Caco-2 (cell line): Measurements from ENCODE around the gene ZDHHC17. TPM values are rescaled to one million over a fixed set of nuclear protein-coding genes. Genes with fewer than 3 reads are reported as not detected.

Experiments used
- BruUV-seq: library from RNA; stranded (reverse); fragments of 400-500 nt; replicated peaks from 2 replicates; lab custom pipeline; 2021; lab: Mats Ljungman, UMichigan
- CTCF ChIA-PET: fragments of 300-600 bp; sonication (Branson Sonifier 250); formaldehyde crosslinking; loops from one replicate; lab custom pipeline; 2022; ENCODE audit warnings: antibody characterized with exemption; lab: Charles Lee
- POLR2A ChIA-PET: fragments of 300-600 bp; sonication (Branson Sonifier 250); formaldehyde crosslinking; loops from one replicate; lab custom pipeline; 2022; ENCODE audit warnings: antibody characterized with exemption; lab: Charles Lee
- DNase-seq, 2 experiments: peaks; one replicate each; pipeline versions ENCODE4 v3.0.0 to v3.0.0-alpha.2; 2020 to 2022
- H3K27me3 ChIP-seq: replicated peaks from 2 replicates; pipeline ENCODE4 v1.6.0; 2011; ENCODE audit warnings: low read length; ENCODE audit not compliant: control insufficient read depth, insufficient read depth
- H3K36me3 ChIP-seq: 2 replicates; pipeline ENCODE4 v1.5.1; 2011; ENCODE audit warnings: low read length; ENCODE audit not compliant: control insufficient read depth, insufficient read depth
- H3K4me1 ChIP-seq: fragments of 250-450 bp; sonication (Bioruptor Pico); 2 replicates; pipeline ENCODE4 v1.5.1; 2020; ENCODE audit warnings: mild to moderate bottlenecking
- H3K4me3 ChIP-seq: 2 replicates; pipeline ENCODE4 v1.5.1; 2011; ENCODE audit warnings: low read depth, mild to moderate bottlenecking, control low read depth, low read length
- H3K9me3 ChIP-seq: fragments of 250-450 bp; sonication (Bioruptor Pico); 2 replicates; pipeline ENCODE4 v1.5.1; 2020; ENCODE audit warnings: mild to moderate bottlenecking, moderate library complexity
- H3K27ac Mint-ChIP-seq: one replicate; pipeline ENCODE4 v1.8.0; 2022; ENCODE audit warnings: mixed read lengths; ENCODE audit not compliant: unreplicated experiment
- H3K27me3 Mint-ChIP-seq: one replicate; pipeline ENCODE4 v1.8.0; 2022; ENCODE audit warnings: mixed read lengths; ENCODE audit not compliant: insufficient read depth, unreplicated experiment
- H3K36me3 Mint-ChIP-seq: one replicate; pipeline ENCODE4 v1.8.0; 2022; ENCODE audit warnings: mild to moderate bottlenecking, mixed read lengths; ENCODE audit not compliant: insufficient read depth, unreplicated experiment
- H3K4me1 Mint-ChIP-seq: one replicate; pipeline ENCODE4 v1.8.0; 2022; ENCODE audit warnings: low read depth, mixed read lengths; ENCODE audit not compliant: unreplicated experiment
- H3K4me3 Mint-ChIP-seq: one replicate; pipeline ENCODE4 v1.8.0; 2022; ENCODE audit warnings: mild to moderate bottlenecking, moderate library complexity, mixed read lengths; ENCODE audit not compliant: unreplicated experiment
- H3K9me3 Mint-ChIP-seq: one replicate; pipeline ENCODE4 v1.8.0; 2022; ENCODE audit warnings: mixed read lengths; ENCODE audit not compliant: unreplicated experiment
- CTCF ChIP-seq, 2 experiments: fragments of 200-600 bp in 1 of 2; IDR thresholded peaks; 1 replicate in 1 of 2; 2 replicates in 1 of 2; pipeline versions ENCODE4 v1.5.1 to v1.8.0; 2011 to 2022; ENCODE audit warnings: antibody characterized with exemption in 1 of 2, control low read depth in 1 of 2, inconsistent platforms in 1 of 2, low read depth in 1 of 2, low read length in 1 of 2, mild to moderate bottlenecking in 1 of 2, moderate library complexity in 1 of 2; ENCODE audit not compliant: insufficient read depth in 1 of 2, severe bottlenecking in 1 of 2, unreplicated experiment in 1 of 2
- intact Hi-C: fragments of 100-400 bp; cut with micrococcal nuclease; formaldehyde crosslinking; loops from one replicate; pipeline ENCODE4 v1.10.0; 2022; ENCODE audit not compliant: unreplicated experiment
- total RNA-seq: library from RNA; stranded (reverse); gene quantifications from 2 replicates; pipeline ENCODE4 v1.2.3, GENCODE V29; 2022

The ZDHHC17 gene
- total RNA-seq, 1 experiment from 2014 or later, result 32.2 TPM

- Mint-ChIP-seq H3K36me3 (no peaks in the 10 kb centered on the region), H3K4me3 (no peak overlapping the region), H3K9me3 (no peaks in the 10 kb centered on the region), H3K27ac (no peak overlapping the region), H3K4me1 (no peaks in the 10 kb centered on the region), H3K27me3 (no peaks in the 10 kb centered on the region)
- intact Hi-C loops, result no loop called here
- Histone ChIP-seq H3K36me3 (no peaks in the 10 kb centered on the region), H3K27me3 (no peaks in the 10 kb centered on the region), H3K9me3 (no peaks in the 10 kb centered on the region; the same call in 1 of the 2 replicates), H3K4me3 (no peak overlapping the region), H3K4me1 (no peaks in the 10 kb centered on the region)
- no TSS peak for BruUV-seq
- DNase-seq, result no peak
- no peak for TF ChIP-seq CTCF (IDR thresholded peaks at IDR 0.05; ENCODE audit: insufficient read depth in 1 of 2, low read depth in 1 of 2, low read length in 1 of 2, severe bottlenecking in 1 of 2, unreplicated experiment in 1 of 2)
- ChIA-PET CTCF (no interaction called here), POLR2A (no interaction called here)
These were observed 126.5 kb downstream of the ZDHHC17 start for GRCh38 chr12:76890151-76891143.

- Histone ChIP-seq H3K4me1 (no peaks in the 10 kb centered on the region), H3K36me3 (no peaks in the 10 kb centered on the region), H3K27me3 (no peaks in the 10 kb centered on the region), H3K9me3 (no peaks in the 10 kb centered on the region; the same call in 1 of the 2 replicates), H3K4me3 (no peak overlapping the region)
- DNase-seq, result no peak
- no TSS peak for BruUV-seq
- Mint-ChIP-seq H3K27ac (no peak overlapping the region), H3K36me3 (no peaks in the 10 kb centered on the region), H3K27me3 (no peaks in the 10 kb centered on the region), H3K4me3 (no peak overlapping the region), H3K9me3 (no peaks in the 10 kb centered on the region), H3K4me1 (no peaks in the 10 kb centered on the region)
- intact Hi-C loops, result no loop called here
- no peak for TF ChIP-seq CTCF (IDR thresholded peaks at IDR 0.05; ENCODE audit: insufficient read depth in 1 of 2, low read depth in 1 of 2, low read length in 1 of 2, severe bottlenecking in 1 of 2, unreplicated experiment in 1 of 2)
- ChIA-PET POLR2A (interaction anchor here (0.5 kb wide), 1 partner anchor 109 kb away, joined by 3 read pairs; no protein-coding TSS in a partner anchor), CTCF (interaction anchor here (0.7 kb wide), 1 partner anchor 1120 kb away, joined by 3 read pairs; no protein-coding TSS in a partner anchor)
These were observed 127.7 kb downstream of the ZDHHC17 start for GRCh38 chr12:76891609-76892008.

GRCh38 chr12:76895796-76896195, 131.9 kb downstream of the ZDHHC17 start:
- no peaks in the 10 kb centered on the region for H3K36me3 ChIP-seq
- H3K36me3 Mint-ChIP-seq, result no peaks in the 10 kb centered on the region
- no peaks in the 10 kb centered on the region for H3K27me3 ChIP-seq
- DNase-seq, result no peak
- no peak overlapping the region for H3K27ac Mint-ChIP-seq
- TF ChIP-seq CTCF (IDR thresholded peaks at IDR 0.05; ENCODE audit: insufficient read depth in 1 of 2, low read depth in 1 of 2, low read length in 1 of 2, severe bottlenecking in 1 of 2, unreplicated experiment in 1 of 2), result no peak
- ChIA-PET POLR2A (no interaction called here), CTCF (no interaction called here)
- H3K4me1 ChIP-seq, result no peaks in the 10 kb centered on the region
- H3K9me3 ChIP-seq, result no peaks in the 10 kb centered on the region; the same call in 1 of the 2 replicates
- intact Hi-C loops, result no loop called here
- H3K4me3 ChIP-seq, result no peak overlapping the region
- no peaks in the 10 kb centered on the region for H3K27me3 Mint-ChIP-seq
- no peaks in the 10 kb centered on the region for H3K4me1 Mint-ChIP-seq
- H3K4me3 Mint-ChIP-seq, result no peak overlapping the region
- no peaks in the 10 kb centered on the region for H3K9me3 Mint-ChIP-seq
- no TSS peak for BruUV-seq
